Frontal cortex (tissue), 4 donors: Measurements from ENCODE around the gene KCNQ4. TPM values are rescaled to one million over a fixed set of nuclear protein-coding genes. Genes with fewer than 3 reads are reported as not detected.

ENCODE experiments used
- DNase-seq, 2 donors: peaks; one replicate each; pipeline ENCODE4 v3.0.0; 2012; ENCODE audit warnings: low spot score in 2 of 2
- FAIRE-seq: peaks from 2 replicates; lab custom pipeline; 2012; peaks lifted over from hg19 to GRCh38; lab: Jason Lieb, UNC
- total RNA-seq: library from RNA; depleted of rRNA; stranded (reverse); fragments of >200 nt; gene quantifications from one replicate; pipeline ENCODE4 v1.2.3, GENCODE V29; 2014
- donor health status: control.
- donor health status: control.
- donor health status: control.

Gene KCNQ4
- total RNA-seq, 1 donor from 2014 or later, result 1.2 TPM

DNA sequence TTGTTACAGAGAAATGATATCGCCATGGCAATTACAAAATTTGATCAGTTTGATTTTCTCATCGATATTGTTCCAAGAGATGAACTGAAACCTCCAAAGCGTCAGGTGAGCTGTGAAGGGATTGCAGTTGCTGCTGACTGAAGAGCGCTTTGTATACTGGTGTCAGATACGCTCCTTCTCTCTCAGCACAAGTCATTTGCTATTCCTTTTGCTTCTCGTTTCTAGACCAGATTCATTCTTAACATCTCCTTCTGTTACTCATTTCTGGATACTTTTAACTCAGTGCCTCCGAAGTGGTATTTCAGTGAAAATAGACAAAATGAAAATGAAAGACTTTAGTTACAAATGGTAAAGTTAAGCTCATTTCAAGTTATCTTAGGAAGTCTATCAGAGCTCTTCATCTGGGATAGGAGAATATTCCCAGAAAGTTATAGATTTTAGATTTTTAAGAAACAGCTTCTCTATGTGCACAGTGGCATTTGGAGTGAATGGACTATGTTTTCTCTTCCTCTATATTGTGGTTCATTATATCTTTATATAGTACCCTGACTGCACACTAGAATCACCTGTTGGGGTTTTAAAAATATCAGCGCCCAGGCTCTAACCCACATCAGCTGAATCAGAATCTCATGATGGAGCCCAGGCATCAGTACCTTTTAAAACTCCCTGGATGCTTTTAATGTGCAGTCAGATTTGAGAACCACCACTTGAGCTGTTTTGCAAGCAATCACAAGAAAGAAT is 30.3 kb upstream of the KCNQ4 start:
- DNase-seq (no peak), FAIRE-seq (no peak)

DNA sequence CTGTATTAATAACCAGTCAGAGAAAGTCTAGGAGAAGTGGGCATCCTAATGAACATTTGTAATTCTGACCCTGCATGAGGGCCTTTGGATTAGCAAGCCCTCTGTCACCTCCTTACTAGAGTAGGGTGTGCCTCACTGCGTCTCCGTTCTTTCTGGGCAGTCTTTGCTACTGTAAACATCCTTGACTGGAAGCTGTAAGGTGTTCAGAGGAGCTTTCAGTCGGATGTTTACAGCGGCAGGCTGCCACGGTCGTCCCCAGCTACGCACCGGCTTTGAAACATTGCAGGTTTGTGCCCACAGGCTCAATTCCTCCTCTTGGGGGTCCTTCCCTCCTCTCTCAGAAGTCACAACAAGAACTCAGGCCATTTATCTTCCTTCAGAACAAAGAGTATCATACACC is 29.4 kb upstream of the KCNQ4 start:
- no peak for FAIRE-seq
- no peak for DNase-seq

DNA sequence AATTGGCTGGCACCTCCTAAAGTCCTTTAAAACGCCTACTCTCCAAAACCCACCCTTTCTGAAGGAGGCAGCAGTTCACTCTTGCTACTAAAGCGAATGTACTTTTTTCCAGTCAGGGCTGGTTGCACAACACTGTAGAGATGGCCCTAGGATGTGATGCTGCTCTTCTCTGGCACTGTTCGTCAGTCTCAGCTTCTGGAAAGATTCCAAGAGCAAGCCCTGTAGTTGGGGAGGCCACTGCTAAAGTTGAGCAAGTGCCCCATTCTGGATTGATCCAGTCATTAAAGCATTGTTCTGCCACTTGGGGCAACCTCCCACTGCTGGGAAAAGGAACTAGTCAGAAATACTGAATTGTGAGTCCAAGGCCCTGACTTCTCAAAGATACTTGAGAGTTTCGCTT is 28.5 kb upstream of the KCNQ4 start:
- DNase-seq (no peak), FAIRE-seq (no peak)

DNA sequence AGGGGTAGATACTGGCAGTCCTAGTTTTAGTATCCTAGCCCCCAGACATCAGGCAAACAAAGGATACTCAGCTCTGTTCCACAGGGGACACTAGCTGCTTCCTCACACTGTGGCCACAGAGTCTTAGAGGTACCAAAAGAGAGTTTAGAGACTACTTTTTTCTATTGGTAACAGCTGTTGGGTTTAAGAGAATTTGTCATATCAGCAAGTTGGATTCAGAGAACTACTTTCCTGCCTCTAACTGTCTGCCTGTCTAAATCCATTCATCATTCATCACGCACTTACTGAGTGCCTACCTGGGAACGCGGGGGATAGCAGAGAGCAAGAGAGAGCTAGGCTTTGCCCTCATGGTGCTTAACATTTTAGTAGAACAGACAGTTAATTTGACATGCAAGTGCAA is 27.1 kb upstream of the KCNQ4 start:
- no peak for FAIRE-seq
- no peak for DNase-seq

DNA sequence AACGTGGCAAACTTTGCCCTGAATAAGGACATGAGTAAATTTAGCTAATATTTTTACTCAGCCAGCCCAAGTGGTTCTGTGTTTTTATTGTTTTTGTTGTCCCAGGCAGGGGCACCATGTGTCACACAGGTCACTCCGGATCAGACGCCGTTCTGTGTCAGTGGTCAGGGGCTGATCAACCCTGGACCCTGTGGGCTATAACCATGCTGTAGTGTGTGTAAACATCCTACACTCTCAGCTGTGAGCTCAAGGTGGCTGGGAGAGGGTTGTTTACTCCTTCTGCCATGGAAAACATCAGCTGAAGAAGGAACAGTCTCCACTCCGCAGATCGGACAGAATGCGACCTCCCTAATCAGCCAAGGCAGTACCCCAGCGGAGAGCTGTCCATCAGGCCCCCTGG is 26.5 kb upstream of the KCNQ4 start:
- DNase-seq (no peak), FAIRE-seq (no peak)

DNA sequence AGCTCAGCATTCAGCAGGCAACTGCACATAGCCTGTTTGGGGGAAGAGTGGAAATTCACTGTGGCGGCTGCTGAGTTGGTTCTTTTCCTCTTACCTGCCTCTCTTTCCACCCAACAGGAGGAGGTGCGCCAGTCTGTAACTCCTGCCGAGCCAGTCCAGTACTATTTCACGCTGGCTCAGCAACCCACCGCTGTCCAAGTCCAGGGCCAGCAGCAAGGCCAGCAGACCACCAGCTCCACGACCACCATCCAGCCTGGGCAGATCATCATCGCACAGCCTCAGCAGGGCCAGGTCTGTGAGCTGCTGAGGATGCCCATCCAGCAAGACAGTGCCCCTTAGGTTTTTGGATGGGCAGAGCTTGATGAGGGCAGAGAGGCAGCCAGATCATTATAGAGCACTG is 25.6 kb upstream of the KCNQ4 start:
- DNase-seq (no peak), FAIRE-seq (no peak)

DNA sequence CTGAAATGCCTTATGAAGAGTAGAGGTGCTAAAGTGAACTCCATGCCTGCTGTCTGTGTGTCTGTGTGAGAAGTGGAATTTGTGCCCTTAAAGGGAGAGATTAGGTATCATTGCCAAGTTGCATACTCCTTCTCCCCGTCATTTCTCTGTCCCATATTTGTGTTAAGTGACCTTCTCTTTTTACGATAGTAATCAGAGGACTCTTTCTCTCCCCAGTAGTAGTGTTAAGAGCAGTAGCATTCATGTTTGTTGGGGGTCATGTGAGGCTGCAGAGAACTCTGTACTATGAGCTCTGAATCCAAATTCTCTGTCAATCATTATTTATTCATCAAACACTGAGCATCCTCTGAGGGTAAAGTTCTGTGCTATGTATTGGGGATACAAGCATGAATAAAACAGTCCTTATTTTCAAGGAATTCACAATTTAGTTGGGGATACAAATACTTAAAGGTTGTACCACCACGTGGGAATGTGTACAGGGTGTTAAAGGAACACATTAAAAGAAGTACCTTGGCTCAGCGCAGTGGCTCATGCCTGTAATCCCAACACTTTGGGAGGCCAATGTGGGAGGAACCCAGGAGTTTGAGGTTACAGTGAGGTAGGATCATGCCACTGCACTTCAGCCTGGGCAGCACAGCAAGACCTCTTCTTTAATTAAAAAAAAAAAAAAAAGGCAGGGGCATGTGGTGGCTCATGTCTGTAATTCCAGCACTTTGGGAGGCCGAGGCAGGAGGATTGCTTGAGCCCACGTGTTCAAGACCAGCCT is 24.8 kb upstream of the KCNQ4 start:
- no peak for DNase-seq
- no peak for FAIRE-seq

DNA sequence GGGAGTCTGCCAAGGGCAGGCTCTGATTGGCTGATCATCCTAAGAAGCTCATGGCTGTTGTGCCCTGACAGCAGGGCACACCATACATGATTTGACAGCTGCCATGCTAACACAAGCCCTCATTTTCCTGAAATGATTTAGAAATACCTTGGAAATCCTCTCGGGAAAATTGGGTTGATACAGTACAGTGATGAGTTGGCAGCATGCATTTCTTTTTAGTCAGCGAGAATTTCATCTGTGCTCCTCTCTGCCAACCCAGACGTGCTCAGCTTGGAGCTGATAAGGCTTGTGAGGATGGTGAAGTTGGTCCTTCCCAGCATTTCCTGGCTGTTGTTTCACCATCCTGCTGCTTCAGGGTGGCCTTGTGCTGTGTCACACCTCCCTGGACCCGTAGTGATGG is 22.6 kb upstream of the KCNQ4 start:
- FAIRE-seq, result no peak

DNA sequence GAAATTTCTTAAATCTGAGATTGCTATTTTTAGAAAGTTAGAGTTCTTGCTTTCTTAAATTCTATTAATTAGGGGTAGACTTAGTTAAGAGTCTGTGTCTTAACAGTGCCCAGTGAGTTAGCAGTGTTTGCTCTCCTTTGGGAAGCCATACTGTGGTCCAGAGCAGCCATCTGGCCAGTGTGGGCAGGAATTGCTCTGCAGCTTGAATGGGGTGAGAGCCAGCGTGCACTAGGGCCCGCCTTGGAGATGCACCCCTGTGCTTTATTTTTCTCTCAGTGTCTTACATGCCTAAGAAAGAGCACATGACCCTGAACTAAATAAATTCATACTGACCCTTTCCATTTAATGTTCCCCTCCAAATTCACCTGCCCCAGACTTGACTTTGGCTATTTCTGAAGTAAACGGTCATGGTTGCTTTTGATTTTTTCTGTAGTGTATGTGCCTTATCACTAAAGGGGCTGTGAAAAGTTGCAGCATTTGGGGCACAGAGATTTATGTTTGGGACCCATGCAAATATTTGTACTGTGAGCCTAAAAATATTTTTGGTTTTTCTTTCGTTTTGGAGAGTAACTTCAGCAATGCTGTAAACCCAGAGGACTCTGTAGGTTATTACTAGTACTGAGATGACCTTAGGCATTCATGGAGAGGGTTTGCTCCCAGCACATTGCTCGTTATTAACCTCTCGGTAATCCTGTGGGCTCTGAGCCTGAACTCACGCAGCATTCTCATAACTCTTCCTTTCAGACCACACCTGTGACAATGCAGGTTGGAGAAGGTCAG is 21.3 kb upstream of the KCNQ4 start:
- FAIRE-seq, result no peak
- no peak for DNase-seq

More for the DNA sequence above, 22.6 kb upstream of the KCNQ4 start:
- DNase-seq, result no peak

DNA sequence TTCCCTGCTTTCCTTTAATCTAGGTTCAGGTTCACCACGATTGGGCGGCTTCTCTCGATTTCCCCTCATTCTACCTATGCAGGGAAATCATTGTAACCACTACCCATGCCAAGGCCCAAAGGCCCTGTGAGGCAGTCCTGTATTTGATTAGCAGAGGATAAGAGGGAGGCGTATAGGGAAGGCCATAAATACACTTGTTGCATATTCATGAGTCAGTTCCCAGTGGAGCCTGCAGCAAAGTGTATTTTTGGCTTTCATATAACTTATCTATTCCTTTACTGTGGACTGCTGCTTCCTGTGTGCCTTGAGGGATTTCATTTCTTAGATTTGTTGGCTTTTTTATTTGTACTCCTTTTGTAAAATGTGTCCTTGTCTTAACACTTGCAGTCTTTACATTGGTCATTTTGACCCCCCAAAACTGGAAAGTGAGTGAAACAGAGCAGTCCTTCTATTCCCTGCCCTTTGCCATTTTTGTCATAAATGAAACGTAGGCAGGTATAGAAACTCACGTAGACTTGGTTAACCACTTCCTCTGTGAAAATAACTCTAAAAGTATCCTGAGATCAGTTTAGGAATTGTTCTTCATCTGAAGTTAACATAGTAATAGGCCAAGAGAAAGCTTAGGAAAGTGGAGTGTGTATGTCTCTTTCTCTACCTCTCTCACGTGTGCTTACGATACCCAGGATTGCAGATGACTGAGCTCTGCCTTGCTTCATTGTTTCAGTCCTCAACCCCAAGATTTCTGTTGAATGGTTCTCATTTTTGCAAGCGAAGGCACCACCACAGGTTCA is 19.6 kb upstream of the KCNQ4 start:
- FAIRE-seq (no peak), DNase-seq (no peak)

DNA sequence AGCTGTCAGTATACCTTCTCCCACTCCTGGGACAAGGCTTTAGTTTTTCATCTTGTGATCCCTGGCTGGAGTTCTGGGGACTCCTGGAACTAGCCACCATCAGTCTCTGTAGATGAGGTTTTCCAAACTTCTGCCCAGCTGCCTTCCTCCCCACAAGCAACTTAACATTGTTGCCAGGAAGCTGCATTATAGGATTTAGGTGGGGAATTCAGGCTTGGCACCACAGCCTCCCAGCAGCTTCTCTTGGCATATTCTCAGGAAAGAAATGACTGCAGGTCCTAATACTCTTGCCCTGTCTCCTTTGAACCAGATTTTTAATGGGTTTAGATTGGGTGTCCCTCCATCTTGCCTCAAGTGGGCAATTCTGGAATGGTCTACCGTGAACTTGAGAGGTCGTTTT is 18.6 kb upstream of the KCNQ4 start:
- DNase-seq, result no peak
- FAIRE-seq, result no peak

DNA sequence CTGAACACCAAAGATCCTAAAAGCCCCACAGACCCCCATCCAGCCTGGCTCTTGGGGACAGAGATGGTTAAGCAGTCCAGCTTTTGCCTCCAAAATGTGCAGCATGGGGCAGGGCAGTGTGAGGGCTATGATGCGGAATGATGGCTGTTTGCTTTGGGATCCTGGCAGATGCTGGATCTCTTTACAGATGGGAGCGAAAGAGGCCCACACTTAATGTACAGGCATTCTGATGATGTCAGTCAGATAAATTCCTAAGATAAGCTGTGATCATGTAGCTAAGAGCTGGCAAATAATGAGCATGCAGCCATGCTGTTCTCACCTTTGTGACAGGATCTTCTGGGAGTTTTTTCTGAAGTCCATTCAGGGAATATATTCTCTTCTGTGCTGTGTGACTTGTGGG is 17.6 kb upstream of the KCNQ4 start:
- no peak for FAIRE-seq
- no peak for DNase-seq

DNA sequence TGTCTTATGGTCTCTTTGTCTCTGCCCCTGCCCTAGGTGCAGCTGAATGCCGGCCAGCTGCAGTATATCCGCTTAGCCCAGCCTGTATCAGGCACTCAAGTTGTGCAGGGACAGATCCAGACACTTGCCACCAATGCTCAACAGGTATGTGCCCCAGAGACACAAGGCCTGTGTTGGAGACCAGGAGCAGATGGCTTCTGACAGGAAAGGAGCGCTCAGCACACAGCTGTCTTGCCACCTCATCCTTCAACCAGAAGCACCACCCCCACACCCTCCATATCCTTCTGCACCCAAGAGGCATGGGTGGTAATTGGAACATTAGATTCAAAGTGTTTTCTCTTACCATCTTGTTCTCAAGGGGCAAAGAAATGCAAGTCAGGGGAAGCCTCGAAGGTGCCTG is 17.0 kb upstream of the KCNQ4 start:
- DNase-seq (no peak), FAIRE-seq (no peak)

DNA sequence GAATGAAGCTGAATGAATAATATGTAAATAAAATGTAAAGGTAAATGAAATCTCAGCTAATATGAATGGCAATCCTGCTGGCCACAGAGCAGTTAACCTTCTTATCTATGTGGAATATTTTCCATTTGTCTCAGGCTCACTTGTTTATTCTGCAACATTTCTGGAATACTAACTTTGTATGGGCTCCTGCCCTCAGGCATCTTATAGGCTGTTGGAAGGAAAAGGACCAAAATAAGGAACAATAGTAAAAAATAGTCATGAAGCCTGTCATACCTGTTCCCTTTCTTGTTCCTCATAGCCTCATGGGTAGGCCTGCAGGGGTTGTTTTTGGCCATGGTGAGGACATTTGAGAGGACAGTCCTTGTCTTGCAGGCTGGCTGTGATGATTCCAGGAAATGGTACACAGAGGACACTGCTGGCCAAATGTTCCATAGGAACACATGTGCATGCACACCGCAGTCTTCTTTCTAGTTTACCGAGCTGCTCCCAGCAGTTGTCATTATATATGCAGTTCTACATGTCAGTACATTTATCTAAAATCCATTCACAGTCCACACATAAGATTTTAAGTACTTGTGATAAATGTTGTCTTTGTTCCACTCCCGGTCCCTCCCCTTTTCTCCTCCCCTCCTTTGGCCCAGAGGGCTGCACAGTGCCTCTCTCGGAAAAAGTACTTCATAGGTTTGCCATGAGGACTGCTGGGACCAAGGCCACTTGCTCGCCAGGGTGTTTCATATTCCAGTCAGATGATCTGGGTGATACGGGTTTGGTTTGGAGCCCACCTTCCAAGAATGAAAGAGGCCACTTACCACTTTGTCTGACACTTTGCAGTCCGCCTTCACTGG is 15.2 kb upstream of the KCNQ4 start:
- DNase-seq, result no peak
- FAIRE-seq, result no peak

DNA sequence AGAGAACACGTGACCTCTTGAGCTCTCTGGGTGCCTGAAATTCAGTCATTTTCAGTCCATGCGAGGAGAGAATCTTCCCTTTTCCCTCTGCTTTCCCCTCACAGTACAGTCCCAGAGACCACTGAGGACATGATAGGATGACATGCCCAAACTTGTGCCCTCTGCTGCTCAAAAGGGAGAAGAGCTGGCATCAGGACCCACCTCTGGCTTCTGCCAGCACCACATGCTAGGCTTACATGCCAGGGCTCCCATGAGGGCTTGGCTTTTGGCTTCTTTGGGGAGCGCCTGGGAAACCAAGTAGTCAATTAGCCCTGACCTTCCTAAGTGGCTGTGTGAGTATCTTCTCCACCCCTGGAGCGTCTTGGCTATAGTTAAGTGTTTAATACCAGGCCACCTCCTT is 13.8 kb upstream of the KCNQ4 start:
- no peak for FAIRE-seq

DNA sequence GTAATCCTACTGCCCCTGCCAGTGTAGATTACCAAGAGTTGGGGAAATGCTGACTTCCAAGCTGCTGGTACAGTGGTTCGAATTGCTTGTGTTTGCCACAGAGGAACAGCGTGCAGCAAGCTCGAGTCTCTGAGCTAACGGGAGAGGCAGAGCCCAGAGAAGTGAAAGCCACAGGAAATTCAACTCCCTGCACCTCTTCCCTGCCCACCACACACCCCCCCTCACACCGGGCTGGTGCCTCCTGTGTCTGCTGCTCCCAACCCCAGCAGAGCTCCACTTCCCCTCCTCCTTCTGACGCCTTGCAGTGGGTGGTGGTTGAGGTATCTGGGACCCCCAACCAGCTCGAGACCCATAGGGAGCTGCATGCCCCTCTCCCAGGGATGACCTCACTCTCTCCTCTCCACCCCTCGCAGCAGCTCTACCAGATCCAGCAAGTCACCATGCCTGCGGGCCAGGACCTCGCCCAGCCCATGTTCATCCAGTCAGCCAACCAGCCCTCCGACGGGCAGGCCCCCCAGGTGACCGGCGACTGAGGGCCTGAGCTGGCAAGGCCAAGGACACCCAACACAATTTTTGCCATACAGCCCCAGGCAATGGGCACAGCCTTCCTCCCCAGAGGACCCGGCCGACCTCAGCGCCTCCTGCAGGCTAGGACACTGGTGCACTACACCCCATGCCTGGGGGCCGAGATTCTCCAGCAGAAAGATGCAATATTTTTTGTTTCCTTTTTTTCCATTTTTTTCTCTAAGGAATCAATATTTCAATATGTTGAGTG is 13.1 kb upstream of the KCNQ4 start:
- DNase-seq, result no peak
- FAIRE-seq, result no peak

More for the DNA sequence above, 13.8 kb upstream of the KCNQ4 start:
- no peak for DNase-seq

DNA sequence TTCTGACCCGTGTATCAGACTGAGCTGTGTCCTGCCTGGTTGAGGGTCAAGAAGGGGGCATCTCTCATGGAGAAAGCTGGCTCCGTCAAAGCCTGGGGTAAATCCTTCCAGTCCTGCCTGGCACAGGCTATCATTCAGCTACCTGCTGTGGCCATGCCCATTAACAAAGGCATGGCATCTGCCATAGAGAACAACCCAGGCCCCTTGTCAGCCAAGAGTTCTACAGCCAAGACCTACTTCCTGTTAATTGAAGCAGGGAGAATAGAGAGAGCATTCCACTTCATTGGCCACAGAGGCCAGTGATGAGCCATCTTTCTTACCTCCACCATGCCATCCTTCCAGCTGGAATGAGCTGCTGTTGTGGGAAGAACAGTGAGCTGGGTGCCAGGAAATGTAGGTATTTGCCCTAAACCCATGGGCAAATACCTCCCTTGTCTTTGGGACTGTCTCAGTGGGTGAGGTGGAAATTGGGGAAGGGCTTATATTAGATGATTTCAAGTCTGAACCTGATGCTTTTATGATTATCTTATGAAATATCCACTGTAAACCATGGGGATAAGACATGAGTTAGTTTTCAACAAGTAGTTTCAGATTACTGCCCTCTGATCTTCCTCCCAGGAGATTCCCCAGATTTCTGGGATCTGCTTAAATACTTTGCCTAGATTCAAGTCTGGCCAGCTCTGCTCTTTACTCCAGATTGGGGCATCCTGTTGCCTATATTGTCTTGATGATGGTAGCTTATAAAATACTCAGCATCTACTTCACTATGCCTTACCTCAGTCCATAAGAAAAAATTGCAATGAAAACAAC is 11.2 kb upstream of the KCNQ4 start:
- DNase-seq (no peak), FAIRE-seq (no peak)
